Ishikawa (cell line): Measurements from ENCODE around the gene PREP.

Experiments used
- CEBPB ChIP-seq: IDR thresholded peaks from 2 replicates; pipeline ENCODE4 v1.6.1; 2012
- CREB1 ChIP-seq: IDR thresholded peaks from 2 replicates; pipeline ENCODE4 v1.6.1; 2012; ENCODE audit warnings: low read depth
- EGR1 ChIP-seq: IDR thresholded peaks from 2 replicates; pipeline ENCODE4 v1.6.1; 2012
- EP300 ChIP-seq: IDR thresholded peaks from 2 replicates; pipeline ENCODE4 v1.6.1; 2012; ENCODE audit warnings: borderline replicate concordance
- FOXM1 ChIP-seq: IDR thresholded peaks from 2 replicates; pipeline ENCODE4 v1.6.1; 2012; ENCODE audit warnings: low read depth, borderline replicate concordance
- MAX ChIP-seq: IDR thresholded peaks from 2 replicates; pipeline ENCODE4 v1.6.1; 2012
- NFIC ChIP-seq: IDR thresholded peaks from 2 replicates; pipeline ENCODE4 v1.6.1; 2012
- RAD21 ChIP-seq: IDR thresholded peaks from 2 replicates; pipeline ENCODE4 v1.6.1; 2012; ENCODE audit warnings: low read depth
- TAF1 ChIP-seq: IDR thresholded peaks from 2 replicates; pipeline ENCODE4 v1.6.1; 2012; ENCODE audit warnings: low read depth, mild to moderate bottlenecking
- TCF12 ChIP-seq: IDR thresholded peaks from 2 replicates; pipeline ENCODE4 v1.6.1; 2012; ENCODE audit warnings: low read depth
- TEAD4 ChIP-seq: IDR thresholded peaks from 2 replicates; pipeline ENCODE4 v1.6.1; 2012
- YY1 ChIP-seq: IDR thresholded peaks from 2 replicates; pipeline ENCODE4 v1.6.1; 2012; ENCODE audit warnings: low read depth
- ZBTB7A ChIP-seq: IDR thresholded peaks from 2 replicates; pipeline ENCODE4 v1.6.1; 2012; ENCODE audit warnings: low read depth
- TF ChIP-seq, protein P1 (sequence below): IDR thresholded peaks from 2 replicates; pipeline ENCODE4 v1.6.1; 2012
- TF ChIP-seq, protein P2 (sequence below): IDR thresholded peaks from 2 replicates; pipeline ENCODE4 v1.6.1; 2012; ENCODE audit warnings: low read depth, mild to moderate bottlenecking

Gene PREP

GRCh38 chr6:105258816-105259215 is 144.1 kb downstream of the PREP start:
- TF ChIP-seq CREB1 (no peak), EGR1 (no peak), NFIC (no peak), TEAD4 (no peak), YY1 (no peak), EP300 (no peak), RAD21 (no peak), MAX (no peak), TCF12 (no peak), FOXM1 (no peak), CEBPB (no peak)
- TF ChIP-seq, protein P1, sequence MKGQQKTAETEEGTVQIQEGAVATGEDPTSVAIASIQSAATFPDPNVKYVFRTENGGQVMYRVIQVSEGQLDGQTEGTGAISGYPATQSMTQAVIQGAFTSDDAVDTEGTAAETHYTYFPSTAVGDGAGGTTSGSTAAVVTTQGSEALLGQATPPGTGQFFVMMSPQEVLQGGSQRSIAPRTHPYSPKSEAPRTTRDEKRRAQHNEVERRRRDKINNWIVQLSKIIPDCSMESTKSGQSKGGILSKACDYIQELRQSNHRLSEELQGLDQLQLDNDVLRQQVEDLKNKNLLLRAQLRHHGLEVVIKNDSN, result no peak
- TF ChIP-seq, protein P2, sequence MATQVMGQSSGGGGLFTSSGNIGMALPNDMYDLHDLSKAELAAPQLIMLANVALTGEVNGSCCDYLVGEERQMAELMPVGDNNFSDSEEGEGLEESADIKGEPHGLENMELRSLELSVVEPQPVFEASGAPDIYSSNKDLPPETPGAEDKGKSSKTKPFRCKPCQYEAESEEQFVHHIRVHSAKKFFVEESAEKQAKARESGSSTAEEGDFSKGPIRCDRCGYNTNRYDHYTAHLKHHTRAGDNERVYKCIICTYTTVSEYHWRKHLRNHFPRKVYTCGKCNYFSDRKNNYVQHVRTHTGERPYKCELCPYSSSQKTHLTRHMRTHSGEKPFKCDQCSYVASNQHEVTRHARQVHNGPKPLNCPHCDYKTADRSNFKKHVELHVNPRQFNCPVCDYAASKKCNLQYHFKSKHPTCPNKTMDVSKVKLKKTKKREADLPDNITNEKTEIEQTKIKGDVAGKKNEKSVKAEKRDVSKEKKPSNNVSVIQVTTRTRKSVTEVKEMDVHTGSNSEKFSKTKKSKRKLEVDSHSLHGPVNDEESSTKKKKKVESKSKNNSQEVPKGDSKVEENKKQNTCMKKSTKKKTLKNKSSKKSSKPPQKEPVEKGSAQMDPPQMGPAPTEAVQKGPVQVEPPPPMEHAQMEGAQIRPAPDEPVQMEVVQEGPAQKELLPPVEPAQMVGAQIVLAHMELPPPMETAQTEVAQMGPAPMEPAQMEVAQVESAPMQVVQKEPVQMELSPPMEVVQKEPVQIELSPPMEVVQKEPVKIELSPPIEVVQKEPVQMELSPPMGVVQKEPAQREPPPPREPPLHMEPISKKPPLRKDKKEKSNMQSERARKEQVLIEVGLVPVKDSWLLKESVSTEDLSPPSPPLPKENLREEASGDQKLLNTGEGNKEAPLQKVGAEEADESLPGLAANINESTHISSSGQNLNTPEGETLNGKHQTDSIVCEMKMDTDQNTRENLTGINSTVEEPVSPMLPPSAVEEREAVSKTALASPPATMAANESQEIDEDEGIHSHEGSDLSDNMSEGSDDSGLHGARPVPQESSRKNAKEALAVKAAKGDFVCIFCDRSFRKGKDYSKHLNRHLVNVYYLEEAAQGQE, result no peak

GRCh38 chr6:105257340-105257739 is 145.5 kb downstream of the PREP start:
- TF ChIP-seq CREB1 (no peak), EGR1 (no peak), MAX (no peak), YY1 (no peak), FOXM1 (no peak), TAF1 (no peak), RAD21 (no peak), TCF12 (no peak), EP300 (no peak)
- TF ChIP-seq, protein P1, result no peak
- TF ChIP-seq, protein P2, result no peak

GRCh38 chr6:105256619-105257018 is 146.3 kb downstream of the PREP start:
- TF ChIP-seq ZBTB7A (no peak), CEBPB (no peak), NFIC (no peak), TEAD4 (no peak), CREB1 (no peak), YY1 (no peak), EP300 (no peak), FOXM1 (no peak), RAD21 (no peak), TAF1 (no peak), TCF12 (no peak), MAX (no peak), EGR1 (no peak)
- TF ChIP-seq, protein P2, result no peak
- TF ChIP-seq, protein P1, result no peak

DNA sequence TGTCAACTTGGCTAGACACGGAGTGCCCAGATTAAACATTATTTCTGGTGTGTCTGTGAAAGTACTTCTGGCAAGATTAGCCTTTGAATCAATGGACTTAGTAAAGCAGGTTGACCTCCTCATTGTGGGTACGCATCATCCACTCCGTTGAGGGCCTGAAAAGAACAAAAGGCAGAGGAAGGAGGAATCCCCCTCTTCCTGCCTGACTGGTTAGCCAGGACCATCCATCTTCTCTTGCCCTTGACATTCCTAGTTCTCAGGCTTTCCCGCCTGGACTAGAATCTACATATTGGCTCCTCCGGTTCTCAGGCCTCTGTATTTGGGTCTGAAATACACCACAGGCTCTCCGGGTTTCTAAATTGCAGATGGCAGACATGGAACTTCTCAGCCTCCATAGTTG is 149.1 kb downstream of the PREP start:
- TF ChIP-seq TEAD4, result no peak
- TF ChIP-seq FOXM1, result no peak
- TF ChIP-seq RAD21, result no peak
